NCI-H460 (cell line): ENCODE data around the gene SEMA5A. TPM values are rescaled to one million over a fixed set of nuclear protein-coding genes. Genes with fewer than 3 reads are reported as not detected.

Source experiments
- DNase-seq: peaks from one replicate; pipeline ENCODE4 v3.0.0-alpha.2; 2016; ENCODE audit warnings: low read depth; ENCODE audit errors: extremely low read depth
- total RNA-seq: library from RNA; depleted of rRNA; stranded (reverse); fragments of >200 nt; shearing (Covaris generic); gene quantifications from 2 replicates; pipeline ENCODE4 v1.2.3, GENCODE V29; 2014

SEMA5A gene
- total RNA-seq, 1 experiment from 2014 or later = 5.3 TPM

GRCh38 chr5:9241479-9242305, 304.2 kb downstream of the SEMA5A start:
- DNase-seq = no peak

GRCh38 chr5:9240431-9240830, 305.4 kb downstream of the SEMA5A start:
- DNase-seq = no peak

- DNase-seq = peak; percentile 88
Measured at GRCh38 chr5:9239626-9240025, 306.2 kb downstream of the SEMA5A start.

GRCh38 chr5:9239071-9239470, 306.8 kb downstream of the SEMA5A start:
- peak; percentile 90 for DNase-seq

- no peak for DNase-seq
Measured at GRCh38 chr5:9233712-9234111, 312.2 kb downstream of the SEMA5A start.

GRCh38 chr5:9233035-9233434, 312.8 kb downstream of the SEMA5A start:
- DNase-seq = peak; percentile 1

GRCh38 chr5:9231842-9232241, 314.0 kb downstream of the SEMA5A start:
- no peak for DNase-seq

- DNase-seq = no peak
Measured at GRCh38 chr5:9230355-9230754, 315.5 kb downstream of the SEMA5A start.

GRCh38 chr5:9226016-9226536, 319.8 kb downstream of the SEMA5A start:
- DNase-seq = no peak

- DNase-seq = no peak
Measured at GRCh38 chr5:9222054-9222976, 323.6 kb downstream of the SEMA5A start.

- no peak for DNase-seq
Measured at GRCh38 chr5:9218358-9218757, 327.5 kb downstream of the SEMA5A start.

GRCh38 chr5:9212605-9213004, 333.3 kb downstream of the SEMA5A start:
- DNase-seq = no peak

GRCh38 chr5:9209846-9210492, 335.9 kb downstream of the SEMA5A start:
- no peak for DNase-seq

- DNase-seq = peak; percentile 59
Measured at GRCh38 chr5:9207817-9208418, 338.0 kb downstream of the SEMA5A start.

GRCh38 chr5:9202636-9203035, 343.2 kb downstream of the SEMA5A start:
- DNase-seq = no peak

GRCh38 chr5:9201761-9202160, 344.1 kb downstream of the SEMA5A start:
- no peak for DNase-seq

GRCh38 chr5:9201011-9201410, 344.9 kb downstream of the SEMA5A start:
- DNase-seq = no peak

GRCh38 chr5:9198394-9198793, 347.5 kb downstream of the SEMA5A start:
- DNase-seq = no peak

GRCh38 chr5:9197881-9198260, 348.0 kb downstream of the SEMA5A start:
- no peak for DNase-seq

GRCh38 chr5:9196403-9197227, 349.3 kb downstream of the SEMA5A start:
- DNase-seq = no peak
